ENCODE results near the gene RBBP8NL. TPM values are rescaled to one million over a fixed set of nuclear protein-coding genes. Genes with fewer than 3 reads are reported as not detected.

Gene RBBP8NL
- polyA plus RNA-seq, 3 donors: not detected

GRCh38 chr20:62428396-62429295 is 1.3 kb upstream of the RBBP8NL start:
- Histone ChIP-seq H3K4me3 (replicated peaks in 1 of 3; ENCODE audit: low read depth in 2 of 3, low read length in 3 of 3) (no peak overlapping the region), H3K9me3 (replicated peaks in 1 of 2; ENCODE audit: control insufficient read depth in 1 of 2, insufficient read depth in 1 of 2, low read length in 2 of 2) (no peaks in the 10 kb centered on the region), H3K27ac (ENCODE audit: low read depth in 1 of 2, low read length in 2 of 2) (no peak overlapping the region), H3K27me3 (ENCODE audit: control insufficient read depth in 2 of 2, insufficient read depth in 2 of 2, low read length in 2 of 2) (peaks cover 0 to 4% of the 10 kb centered on the region in 2 donors), H3K9ac (ENCODE audit: insufficient read depth, low read length, poor library complexity, severe bottlenecking) (no peak overlapping the region), H3K4me2 (replicated peaks; ENCODE audit: extremely low read depth, low read length, poor library complexity, severe bottlenecking) (no peak overlapping the region), H3K36me3 (replicated peaks in 1 of 2; ENCODE audit: control insufficient read depth in 1 of 2, insufficient read depth in 2 of 2, low read length in 2 of 2) (no peaks in the 10 kb centered on the region), H3K79me2 (ENCODE audit: insufficient read depth, low read length) (no peaks in the 10 kb centered on the region), H2AFZ (ENCODE audit: insufficient read depth, low read depth, low read length, poor library complexity, severe bottlenecking) (no peak overlapping the region), H3K4me1 (ENCODE audit: control insufficient read depth in 1 of 2, insufficient read depth in 2 of 2, low read length in 2 of 2) (no peaks in the 10 kb centered on the region), H4K20me1 (ENCODE audit: insufficient read depth, low read length) (no peaks in the 10 kb centered on the region)
- H3K27ac Mint-ChIP-seq: no peak overlapping the region
- no peaks in the 10 kb centered on the region for H3K4me1 Mint-ChIP-seq
- 58% methylated on average over 29 of the region's 31 CpGs for WGBS (ENCODE audit: insufficient coverage)
- DNase-seq: no peak
- TF ChIP-seq CTCF (IDR thresholded peaks at IDR 0.05): no peak
- peaks cover 9 to 23% (median 10%) of the 10 kb centered on the region in 3 donors for H3K27me3 Mint-ChIP-seq (ENCODE audit: low read depth in 3 of 3)
- H3K4me3 Mint-ChIP-seq: no peak overlapping the region
- intact Hi-C loops (cut with micrococcal nuclease): no loop called here
- H3K9me3 Mint-ChIP-seq: peaks cover 0 to 1% (median 0%) of the 10 kb centered on the region in 7 donors
- no peaks in the 10 kb centered on the region for H3K36me3 Mint-ChIP-seq

- Histone ChIP-seq H3K27ac (ENCODE audit: low read depth in 1 of 2, low read length in 2 of 2) (no peak overlapping the region), H3K27me3 (ENCODE audit: control insufficient read depth in 2 of 2, insufficient read depth in 2 of 2, low read length in 2 of 2) (peaks cover 0 to under 1% of the 10 kb centered on the region in 2 donors), H4K20me1 (ENCODE audit: insufficient read depth, low read length) (no peaks in the 10 kb centered on the region), H2AFZ (ENCODE audit: insufficient read depth, low read depth, low read length, poor library complexity, severe bottlenecking) (no peak overlapping the region), H3K4me1 (ENCODE audit: control insufficient read depth in 1 of 2, insufficient read depth in 2 of 2, low read length in 2 of 2) (no peaks in the 10 kb centered on the region), H3K9ac (ENCODE audit: insufficient read depth, low read length, poor library complexity, severe bottlenecking) (no peak overlapping the region), H3K4me3 (replicated peaks in 1 of 3; ENCODE audit: low read depth in 2 of 3, low read length in 3 of 3) (no peak overlapping the region), H3K4me2 (replicated peaks; ENCODE audit: extremely low read depth, low read length, poor library complexity, severe bottlenecking) (no peak overlapping the region), H3K79me2 (ENCODE audit: insufficient read depth, low read length) (no peaks in the 10 kb centered on the region), H3K36me3 (replicated peaks in 1 of 2; ENCODE audit: control insufficient read depth in 1 of 2, insufficient read depth in 2 of 2, low read length in 2 of 2) (no peaks in the 10 kb centered on the region), H3K9me3 (replicated peaks in 1 of 2; ENCODE audit: control insufficient read depth in 1 of 2, insufficient read depth in 1 of 2, low read length in 2 of 2) (no peaks in the 10 kb centered on the region)
- H3K9me3 Mint-ChIP-seq: peaks cover 0 to 1% (median 0%) of the 10 kb centered on the region in 7 donors
- no peaks in the 10 kb centered on the region for H3K4me1 Mint-ChIP-seq
- intact Hi-C loops (cut with micrococcal nuclease): no loop called here
- WGBS (ENCODE audit: insufficient coverage): 93% methylated on average over 10 of the region's 10 CpGs
- no peak overlapping the region for H3K4me3 Mint-ChIP-seq
- H3K36me3 Mint-ChIP-seq: no peaks in the 10 kb centered on the region
- DNase-seq: no peak
- no peak for TF ChIP-seq CTCF (IDR thresholded peaks at IDR 0.05)
- peaks cover 7 to 20% (median 7%) of the 10 kb centered on the region in 3 donors for H3K27me3 Mint-ChIP-seq (ENCODE audit: low read depth in 3 of 3)
- H3K27ac Mint-ChIP-seq: no peak overlapping the region
These were observed 648 bp upstream of the RBBP8NL start for GRCh38 chr20:62428002-62428372.
